ENCODE measurements around the gene AGK.

DNA sequence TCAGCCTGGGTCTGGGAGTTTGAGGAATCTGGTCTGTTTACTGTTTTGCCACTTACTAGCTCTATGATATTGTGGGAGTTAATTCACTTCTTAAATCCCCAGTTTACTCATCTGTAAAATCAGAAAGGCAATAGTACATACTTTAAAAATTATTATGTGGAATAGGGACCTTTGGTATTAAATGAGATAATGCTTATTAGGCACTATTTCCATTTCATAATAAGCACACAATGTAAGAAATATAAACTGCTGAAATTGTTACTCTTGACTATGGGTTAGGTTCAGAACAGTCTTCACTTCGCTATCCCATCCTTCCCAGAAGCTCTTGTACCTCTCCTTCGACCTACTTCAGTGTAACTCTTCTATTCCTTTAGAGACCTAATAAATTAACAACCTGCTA lies 47.2 kb downstream of the AGK start:
- TF ChIP-seq, protein P1, sequence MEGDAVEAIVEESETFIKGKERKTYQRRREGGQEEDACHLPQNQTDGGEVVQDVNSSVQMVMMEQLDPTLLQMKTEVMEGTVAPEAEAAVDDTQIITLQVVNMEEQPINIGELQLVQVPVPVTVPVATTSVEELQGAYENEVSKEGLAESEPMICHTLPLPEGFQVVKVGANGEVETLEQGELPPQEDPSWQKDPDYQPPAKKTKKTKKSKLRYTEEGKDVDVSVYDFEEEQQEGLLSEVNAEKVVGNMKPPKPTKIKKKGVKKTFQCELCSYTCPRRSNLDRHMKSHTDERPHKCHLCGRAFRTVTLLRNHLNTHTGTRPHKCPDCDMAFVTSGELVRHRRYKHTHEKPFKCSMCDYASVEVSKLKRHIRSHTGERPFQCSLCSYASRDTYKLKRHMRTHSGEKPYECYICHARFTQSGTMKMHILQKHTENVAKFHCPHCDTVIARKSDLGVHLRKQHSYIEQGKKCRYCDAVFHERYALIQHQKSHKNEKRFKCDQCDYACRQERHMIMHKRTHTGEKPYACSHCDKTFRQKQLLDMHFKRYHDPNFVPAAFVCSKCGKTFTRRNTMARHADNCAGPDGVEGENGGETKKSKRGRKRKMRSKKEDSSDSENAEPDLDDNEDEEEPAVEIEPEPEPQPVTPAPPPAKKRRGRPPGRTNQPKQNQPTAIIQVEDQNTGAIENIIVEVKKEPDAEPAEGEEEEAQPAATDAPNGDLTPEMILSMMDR (IDR thresholded peaks at IDR 0.05), result no peak
- no peak for TF ChIP-seq TCF7 (CRISPR knock-in tag; IDR thresholded peaks at IDR 0.05; ENCODE audit: low read depth)
- no peak for TF ChIP-seq NR1H2 (CRISPR knock-in tag; IDR thresholded peaks at IDR 0.05)
- no peak for TF ChIP-seq TEAD4 (CRISPR knock-in tag; IDR thresholded peaks at IDR 0.05)
- no peak for TF ChIP-seq NFYB (CRISPR knock-in tag; conservative IDR thresholded peaks at IDR 0.05; ENCODE audit: low read depth)
- TF ChIP-seq CBFB (CRISPR knock-in tag; IDR thresholded peaks at IDR 0.05; ENCODE audit: low read depth), result no peak
- no peak for TF ChIP-seq SOX15 (CRISPR knock-in tag; IDR thresholded peaks at IDR 0.05)
